Panc1 (cell line): ENCODE data around the gene KRTAP5-11. TPM values are rescaled to one million over a fixed set of nuclear protein-coding genes. Genes with fewer than 3 reads are reported as not detected.
"Not testable (repeated sequence)": the region's sequence is repeated elsewhere in the genome, so short reads cannot be mapped to it uniquely, and the experiment has no call there.

Source experiments
- ATAC-seq: fragments of 200-7000 bp; cut with Tn5 transposase; 2 replicates; pipeline ENCODE4 v1.9.1; 2020; ENCODE audit warnings: mild to moderate bottlenecking, moderate library complexity
- BruUV-seq: library from RNA; stranded (reverse); fragments of 400-500 nt; replicated peaks from 2 replicates; lab custom pipeline; 2021; lab: Mats Ljungman, UMichigan
- CTCF ChIA-PET: fragments of 300-600 bp; sonication (Branson Sonifier 250); formaldehyde crosslinking; loops from one replicate; lab custom pipeline; 2022; ENCODE audit warnings: antibody characterized with exemption; lab: Charles Lee
- POLR2A ChIA-PET: fragments of 300-600 bp; sonication (Branson Sonifier 250); formaldehyde crosslinking; loops from one replicate; lab custom pipeline; 2022; ENCODE audit warnings: antibody characterized with exemption; lab: Charles Lee
- DNase-seq: peaks from one replicate; pipeline ENCODE4 v3.0.0-alpha.2; 2010; ENCODE audit warnings: low read depth, low spot score
- H3K27ac ChIP-seq: 2 replicates; pipeline ENCODE4 v1.5.1; 2011; ENCODE audit warnings: mild to moderate bottlenecking, low read length, inconsistent platforms
- H3K27me3 ChIP-seq: fragments of 200-500 bp; sonication (Bioruptor generic); 2 replicates; pipeline ENCODE4 v1.6.0; 2014; ENCODE audit warnings: low read length, inconsistent platforms; ENCODE audit not compliant: control insufficient read depth, insufficient read depth
- H3K36me3 ChIP-seq: fragments of 200-500 bp; sonication (Bioruptor generic); 2 replicates; pipeline ENCODE4 v1.5.1; 2014; ENCODE audit warnings: inconsistent platforms, mild to moderate bottlenecking, low read length, moderate library complexity; ENCODE audit not compliant: control insufficient read depth, insufficient read depth
- H3K4me1 ChIP-seq: 2 replicates; pipeline ENCODE4 v1.5.1; 2011; ENCODE audit warnings: inconsistent platforms, mild to moderate bottlenecking, low read length, moderate library complexity; ENCODE audit not compliant: control insufficient read depth, insufficient read depth
- H3K4me3 ChIP-seq, 2 experiments: 2 replicates each; pipeline ENCODE4 v1.5.1; 2011 to 2012; ENCODE audit warnings: low read depth in 2 of 2, low read length in 2 of 2, mild to moderate bottlenecking in 2 of 2, inconsistent platforms in 1 of 2, moderate library complexity in 1 of 2
- H3K9me3 ChIP-seq: fragments of 200-500 bp; sonication (Bioruptor generic); 2 replicates; pipeline ENCODE4 v1.5.1; 2014; ENCODE audit warnings: low read depth, mild to moderate bottlenecking, inconsistent platforms, low read length, moderate library complexity; ENCODE audit not compliant: control insufficient read depth, insufficient read depth
- in situ Hi-C: cut with HindIII; loops from 2 replicates; pipeline ENCODE4 v1.10.0; 2016; ENCODE audit warnings: low sequenced_read_pairs, low pct_unique_long_range_greater_than_20kb
- intact Hi-C: fragments of 100-400 bp; cut with micrococcal nuclease; formaldehyde crosslinking; loops from one replicate; pipeline ENCODE4 v1.10.0; 2022; ENCODE audit not compliant: unreplicated experiment
- total RNA-seq: library from RNA; stranded (reverse); gene quantifications from one replicate; pipeline ENCODE4 v1.2.1, GENCODE V29; 2021; ENCODE audit not compliant: unreplicated experiment

Gene KRTAP5-11
- total RNA-seq, 1 experiment from 2014 or later: not detected

DNA sequence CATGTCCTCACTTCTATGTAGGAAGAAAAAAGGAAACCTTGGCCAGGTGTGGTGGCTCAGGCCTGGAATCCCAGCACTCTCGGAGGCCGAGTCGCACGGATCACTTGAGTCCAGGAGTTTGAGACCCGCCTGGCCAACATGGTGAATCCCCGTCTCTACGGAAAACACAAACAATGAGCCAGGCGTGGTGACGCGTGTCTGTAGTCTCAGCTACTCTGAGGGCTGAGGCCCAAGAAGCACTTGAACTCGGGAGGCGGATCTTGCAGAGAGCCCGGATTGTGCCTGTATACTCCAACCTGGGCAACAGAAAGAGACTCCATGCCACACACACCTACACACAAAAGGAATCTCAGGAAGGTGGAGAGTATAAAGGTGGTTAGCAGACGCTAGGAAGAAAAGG is 39.9 kb upstream of the KRTAP5-11 start:
- CTCF ChIA-PET, BruUV-seq, H3K4me1 ChIP-seq, ATAC-seq, in situ Hi-C loops, POLR2A ChIA-PET, H3K36me3 ChIP-seq, H3K4me3 ChIP-seq, intact Hi-C loops, H3K9me3 ChIP-seq, H3K27ac ChIP-seq, DNase-seq, H3K27me3 ChIP-seq: not testable (repeated sequence)

- CTCF ChIA-PET, H3K4me1 ChIP-seq, H3K9me3 ChIP-seq, H3K36me3 ChIP-seq, POLR2A ChIA-PET, DNase-seq, ATAC-seq, H3K27ac ChIP-seq, in situ Hi-C loops, H3K27me3 ChIP-seq, intact Hi-C loops, BruUV-seq, H3K4me3 ChIP-seq: not testable (repeated sequence)
Observed at GRCh38 chr11:71615003-71615402, 32.3 kb upstream of the KRTAP5-11 start.

GRCh38 chr11:71614366-71614917 is 31.8 kb upstream of the KRTAP5-11 start:
- CTCF ChIA-PET, H3K4me1 ChIP-seq, H3K36me3 ChIP-seq, H3K9me3 ChIP-seq, ATAC-seq, POLR2A ChIA-PET, H3K27me3 ChIP-seq, BruUV-seq, H3K4me3 ChIP-seq, DNase-seq, intact Hi-C loops, in situ Hi-C loops, H3K27ac ChIP-seq: not testable (repeated sequence)

DNA sequence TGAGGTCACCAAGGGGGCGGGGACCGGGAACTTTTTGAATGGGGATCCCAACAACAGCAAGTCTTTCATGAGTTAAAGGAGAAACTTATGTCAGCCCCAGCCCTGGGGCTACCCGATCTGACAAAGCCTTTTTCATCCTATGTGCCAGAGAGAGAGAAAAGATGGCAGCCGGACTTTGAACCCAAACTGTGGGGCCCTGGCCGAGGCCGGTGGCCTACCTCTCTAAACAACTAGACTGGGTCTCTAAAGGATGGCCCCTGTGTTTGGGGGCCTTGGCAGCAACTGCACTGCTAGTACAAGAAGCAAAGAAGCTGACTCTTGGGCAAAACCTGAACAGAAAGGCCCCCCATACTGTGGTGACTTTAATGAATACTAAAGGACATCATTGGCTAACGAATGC is 31.3 kb upstream of the KRTAP5-11 start:
- in situ Hi-C loops, ATAC-seq, H3K4me3 ChIP-seq, BruUV-seq, POLR2A ChIA-PET, H3K27ac ChIP-seq, H3K27me3 ChIP-seq, intact Hi-C loops, H3K36me3 ChIP-seq, H3K9me3 ChIP-seq, DNase-seq, CTCF ChIA-PET, H3K4me1 ChIP-seq: not testable (repeated sequence)

DNA sequence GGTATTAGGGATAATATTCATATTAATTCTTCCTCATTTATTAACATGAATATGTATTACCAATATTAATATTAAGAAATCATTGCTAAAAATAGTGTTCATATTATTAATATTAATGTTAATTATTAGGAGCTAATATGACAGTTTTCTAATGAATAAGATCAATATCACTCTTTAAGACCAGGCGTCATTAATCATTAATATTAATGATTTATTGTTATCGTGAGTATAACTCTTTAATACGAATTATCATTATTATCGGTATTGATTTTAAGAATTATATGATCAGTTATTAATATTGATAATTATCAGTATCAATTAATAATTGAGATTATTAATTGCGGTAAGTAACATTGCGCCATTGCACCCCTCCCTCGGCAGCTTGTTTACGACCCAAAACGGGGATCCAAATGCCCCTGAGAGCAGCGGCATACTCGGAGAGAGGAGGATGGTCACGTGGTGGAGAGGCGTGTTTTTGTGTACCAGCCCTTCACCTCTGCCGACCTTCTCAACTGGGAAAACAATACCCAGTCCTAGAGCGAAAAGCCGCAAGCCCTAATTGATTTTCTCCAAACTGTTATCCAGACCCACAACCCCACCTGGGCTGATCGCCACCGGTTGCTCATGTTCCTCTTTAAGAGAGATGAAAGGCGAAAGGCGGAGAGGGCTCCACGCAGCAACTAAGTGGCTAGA is 28.7 kb upstream of the KRTAP5-11 start:
- in situ Hi-C loops, CTCF ChIA-PET, H3K27ac ChIP-seq, DNase-seq, H3K9me3 ChIP-seq, H3K4me1 ChIP-seq, intact Hi-C loops, H3K36me3 ChIP-seq, H3K4me3 ChIP-seq, H3K27me3 ChIP-seq, BruUV-seq, POLR2A ChIA-PET, ATAC-seq: not testable (repeated sequence)

GRCh38 chr11:71608272-71608671 is 25.6 kb upstream of the KRTAP5-11 start:
- H3K9me3 ChIP-seq, intact Hi-C loops, H3K27ac ChIP-seq, H3K36me3 ChIP-seq, in situ Hi-C loops, BruUV-seq, H3K4me3 ChIP-seq, ATAC-seq, H3K27me3 ChIP-seq, H3K4me1 ChIP-seq, CTCF ChIA-PET, DNase-seq, POLR2A ChIA-PET: not testable (repeated sequence)

GRCh38 chr11:71607520-71608216 is 25.0 kb upstream of the KRTAP5-11 start:
- intact Hi-C loops, H3K27me3 ChIP-seq, BruUV-seq, H3K4me1 ChIP-seq, DNase-seq, ATAC-seq, H3K27ac ChIP-seq, POLR2A ChIA-PET, in situ Hi-C loops, H3K9me3 ChIP-seq, CTCF ChIA-PET, H3K36me3 ChIP-seq: not testable (repeated sequence)
- H3K4me3 ChIP-seq: peak overlapping the region in 1 of 2 experiments; percentile 24; a peak in 2 of 4 replicates
